ENCODE results near the gene HLA-DQB2. TPM values are rescaled to one million over a fixed set of nuclear protein-coding genes. Genes with fewer than 3 reads are reported as not detected.
"Not testable (repeated sequence)": the region's sequence is repeated elsewhere in the genome, so short reads cannot be mapped to it uniquely, and the experiment has no call there.

HLA-DQB2 gene
- total and polyA plus RNA-seq, 2 of the 8 experiments (the other 6 are each of a cell fraction or from before 2014, with no cell fraction given), result not detected

- H2AFZ ChIP-seq (ENCODE audit: low read length); H4K5ac ChIP-seq (ENCODE audit: insufficient read length, low read depth, low read length); H3K27ac ChIP-seq (ENCODE audit: low read depth, low read length); H3K4me1 ChIP-seq (replicated peaks in 1 of 4; ENCODE audit: control insufficient read depth in 3 of 4, insufficient read depth in 4 of 4, low read length in 3 of 4); H3K4me2 ChIP-seq (ENCODE audit: insufficient read depth in 1 of 2, low read depth in 2 of 2, low read length in 2 of 2); H4K8ac ChIP-seq (ENCODE audit: extremely low read depth, insufficient read depth, low read length); H3K56ac ChIP-seq (replicated peaks; ENCODE audit: insufficient read length, low read depth, low read length); H3K23ac ChIP-seq (ENCODE audit: insufficient read length); POLR2A ChIA-PET (ENCODE audit: partially characterized antibody); DNase-seq (ENCODE audit: low read depth in 1 of 2, low spot score in 2 of 2); H3K79me2 ChIP-seq (ENCODE audit: control insufficient read depth in 1 of 2, insufficient read depth in 2 of 2, low read length in 2 of 2); H2BK12ac ChIP-seq (ENCODE audit: low read depth, low read length); H3K9me3 ChIP-seq (ENCODE audit: insufficient read depth in 2 of 2, low read depth in 1 of 2, low read length in 1 of 2); H2BK20ac ChIP-seq (ENCODE audit: low read length); H2AK5ac ChIP-seq (ENCODE audit: low read depth, low read length); FAIRE-seq; CTCF ChIA-PET (ENCODE audit: partially characterized antibody); H3K4me3 ChIP-seq (ENCODE audit: extremely low read depth in 1 of 4, insufficient read depth in 2 of 4, low read depth in 3 of 4, low read length in 4 of 4); H3K79me1 ChIP-seq (ENCODE audit: low read depth, low read length); H3K14ac ChIP-seq (ENCODE audit: insufficient read length); H4K20me1 ChIP-seq (replicated peaks in 1 of 2; ENCODE audit: control insufficient read depth in 1 of 2, insufficient read depth in 2 of 2, low read length in 2 of 2); H3K23me2 ChIP-seq (ENCODE audit: low read depth, low read length); H2BK120ac ChIP-seq (replicated peaks; ENCODE audit: low read depth, low read length); H2BK15ac ChIP-seq (ENCODE audit: low read length); H2BK5ac ChIP-seq (ENCODE audit: low read depth, low read length); H3K9ac ChIP-seq (replicated peaks in 1 of 4; ENCODE audit: extremely low read depth in 1 of 4, low read depth in 3 of 4, low read length in 3 of 4); H3K4ac ChIP-seq (replicated peaks; ENCODE audit: insufficient read length, low read depth, low read length); H3K27me3 ChIP-seq (replicated peaks in 1 of 4; ENCODE audit: control insufficient read depth in 3 of 4, extremely low read depth in 1 of 4, insufficient read depth in 3 of 4, low read length in 3 of 4); H3K18ac ChIP-seq (ENCODE audit: extremely low read depth, low read length); H4K91ac ChIP-seq (replicated peaks; ENCODE audit: insufficient read length, low read length); H3K36me3 ChIP-seq (ENCODE audit: control insufficient read depth in 2 of 4, insufficient read depth in 4 of 4, low read length in 3 of 4): not testable (repeated sequence)
- WGBS, 2 experiments (ENCODE audit: extremely low coverage in 1 of 2, insufficient coverage in 1 of 2, insufficient read length in 1 of 2, insufficient replicate concordance in 2 of 2, low coverage in 1 of 2, low lambda C conversion rate in 2 of 2, missing lambda C conversion rate in 1 of 2), result 69% methylated on average over 1 of the region's 1 CpG; no CpG with 5 or more reads in 1 of the 2 experiments
These were observed 17.7 kb downstream of the HLA-DQB2 start for GRCh38 chr6:32745649-32746048.
